ENCODE data around the gene IL15RA. TPM values are rescaled to one million over a fixed set of nuclear protein-coding genes. Genes with fewer than 3 reads are reported as not detected.

The IL15RA gene
- total and polyA plus RNA-seq, 2 donors (not counting 3 experiments of a cell fraction or from before 2014, with no cell fraction given), result 18.8 to 20.6 TPM

DNA sequence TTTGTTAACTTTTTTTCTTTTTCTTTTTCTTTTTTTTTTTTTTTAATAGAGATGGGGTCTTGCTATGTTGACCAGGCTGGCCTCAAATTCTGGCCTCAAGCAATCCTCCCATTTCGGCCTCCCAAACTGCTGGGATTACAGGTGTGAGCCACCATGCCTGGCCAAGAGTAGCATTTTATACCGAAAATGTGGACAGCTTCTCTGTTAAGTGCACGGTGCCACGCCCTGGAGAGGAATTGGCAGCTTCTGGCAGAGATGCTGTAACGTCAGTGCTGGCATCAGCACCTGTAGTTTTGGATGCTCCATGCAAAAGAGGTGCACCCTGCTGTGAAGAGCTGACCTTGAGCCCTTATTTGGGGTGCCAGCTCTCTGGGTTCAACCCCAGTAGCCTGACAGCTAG lies 18.2 kb downstream of the IL15RA start:
- H3K9ac ChIP-seq (replicated peaks; ENCODE audit: extremely low read depth, insufficient read depth, low read length), result no peak overlapping the region
- intact Hi-C loops (cut with micrococcal nuclease) (no loop called here), dilution Hi-C loops (cut with MboI; ENCODE audit: extremely low pct_ligation_motif_present, low sequenced_read_pairs) (loop anchor here (25.0 kb wide), 1 partner anchor 128 kb away; the partner anchor contains the start of gene RBM17)
- no peak overlapping the region for H2AFZ ChIP-seq (ENCODE audit: low read depth, low read length)
- no peak overlapping the region for H3K4me3 ChIP-seq (replicated peaks in 1 of 3; ENCODE audit: insufficient read depth in 1 of 3, low read depth in 1 of 3, low read length in 3 of 3)
- POLR2A ChIA-PET, result no interaction called here
- TF ChIP-seq FOS (IDR thresholded peaks at IDR 0.05; ENCODE audit: borderline replicate concordance, insufficient read depth, low read length), result no peak
- TF ChIP-seq GATA2 (IDR thresholded peaks at IDR 0.05; ENCODE audit: insufficient read depth, insufficient read length, low read depth, low read length), result no peak
- TF ChIP-seq POLR2A (IDR thresholded peaks at IDR 0.05; ENCODE audit: low read depth, low read length), result no peak
- no peak for TF ChIP-seq POLR2AphosphoS5 (IDR thresholded peaks at IDR 0.05; ENCODE audit: insufficient read depth, low read depth, low read length)
- TF ChIP-seq, protein P1, sequence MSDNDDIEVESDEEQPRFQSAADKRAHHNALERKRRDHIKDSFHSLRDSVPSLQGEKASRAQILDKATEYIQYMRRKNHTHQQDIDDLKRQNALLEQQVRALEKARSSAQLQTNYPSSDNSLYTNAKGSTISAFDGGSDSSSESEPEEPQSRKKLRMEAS (IDR thresholded peaks at IDR 0.05; ENCODE audit: insufficient read depth, insufficient read length), result no peak
- no peak for TF ChIP-seq MYC (IDR thresholded peaks at IDR 0.05; ENCODE audit: low read depth, low read length)
- TF ChIP-seq EZH2 (IDR thresholded peaks at IDR 0.05; ENCODE audit: borderline replicate concordance, low read depth, low read length, severe bottlenecking), result no peak
- no peak for TF ChIP-seq JUN (IDR thresholded peaks at IDR 0.05; ENCODE audit: borderline replicate concordance, insufficient read depth, insufficient read length, low read depth)
- TF ChIP-seq, protein P2, sequence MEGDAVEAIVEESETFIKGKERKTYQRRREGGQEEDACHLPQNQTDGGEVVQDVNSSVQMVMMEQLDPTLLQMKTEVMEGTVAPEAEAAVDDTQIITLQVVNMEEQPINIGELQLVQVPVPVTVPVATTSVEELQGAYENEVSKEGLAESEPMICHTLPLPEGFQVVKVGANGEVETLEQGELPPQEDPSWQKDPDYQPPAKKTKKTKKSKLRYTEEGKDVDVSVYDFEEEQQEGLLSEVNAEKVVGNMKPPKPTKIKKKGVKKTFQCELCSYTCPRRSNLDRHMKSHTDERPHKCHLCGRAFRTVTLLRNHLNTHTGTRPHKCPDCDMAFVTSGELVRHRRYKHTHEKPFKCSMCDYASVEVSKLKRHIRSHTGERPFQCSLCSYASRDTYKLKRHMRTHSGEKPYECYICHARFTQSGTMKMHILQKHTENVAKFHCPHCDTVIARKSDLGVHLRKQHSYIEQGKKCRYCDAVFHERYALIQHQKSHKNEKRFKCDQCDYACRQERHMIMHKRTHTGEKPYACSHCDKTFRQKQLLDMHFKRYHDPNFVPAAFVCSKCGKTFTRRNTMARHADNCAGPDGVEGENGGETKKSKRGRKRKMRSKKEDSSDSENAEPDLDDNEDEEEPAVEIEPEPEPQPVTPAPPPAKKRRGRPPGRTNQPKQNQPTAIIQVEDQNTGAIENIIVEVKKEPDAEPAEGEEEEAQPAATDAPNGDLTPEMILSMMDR (IDR thresholded peaks at IDR 0.05; ENCODE audit: extremely low read depth in 1 of 2, insufficient read depth in 1 of 2, low read depth in 1 of 2, low read length in 2 of 2), result no peak
- H3K27ac ChIP-seq (ENCODE audit: insufficient read depth, low read depth, low read length), result no peak overlapping the region
- CTCF ChIA-PET, result interaction anchor here (1.1 to 3.1 kb wide), 4 partner anchors 13 to 443 kb away, joined by 3 to 11 read pairs (median 7); no protein-coding TSS in a partner anchor
- no peak overlapping the region for H3K4me2 ChIP-seq (ENCODE audit: insufficient read depth, low read length)
- H3K27me3 ChIP-seq (ENCODE audit: control insufficient read depth in 2 of 2, insufficient read depth in 2 of 2, low read length in 2 of 2), result no peaks in the 10 kb centered on the region
- no peaks in the 10 kb centered on the region for H3K9me3 ChIP-seq (replicated peaks; ENCODE audit: control insufficient read depth, insufficient read depth, low read length)
- FAIRE-seq, result no peak
- H4K20me1 ChIP-seq (replicated peaks; ENCODE audit: control insufficient read depth, extremely low read depth, insufficient read depth, low read length), result no peaks in the 10 kb centered on the region
- peaks cover 12% of the 10 kb centered on the region for H3K4me1 ChIP-seq (ENCODE audit: control insufficient read depth, extremely low read depth, insufficient read depth, low read length)
- no peak for DNase-seq (ENCODE audit: low read depth, low spot score)
- BruUV-seq (replicated peaks), result no TSS peak
- H3K36me3 ChIP-seq (ENCODE audit: control insufficient read depth in 2 of 2, extremely low read depth in 1 of 2, insufficient read depth in 2 of 2, low read length in 2 of 2), result peaks cover 0 to 12% of the 10 kb centered on the region in 2 experiments
- H3K79me2 ChIP-seq (ENCODE audit: control insufficient read depth, insufficient read depth, low read length), result no peaks in the 10 kb centered on the region
- no peaks in the 10 kb centered on the region for H3K9me1 ChIP-seq (replicated peaks; ENCODE audit: control insufficient read depth, extremely low read depth, insufficient read depth, low read length)

All from endothelial cell of umbilical vein (primary cell).